Skeletal muscle cell (primary cell): Measurements from ENCODE around the gene KRT32.

Experiments
- DNase-seq: peaks from one replicate; pipeline ENCODE4 v3.0.0-alpha.2; 2010; ENCODE audit warnings: low read depth
- H3K4me3 ChIP-seq: 2 replicates; pipeline ENCODE4 v1.5.1; 2011; ENCODE audit warnings: low read depth, mild to moderate bottlenecking, control low read depth, low read length, moderate library complexity

KRT32 gene

DNA sequence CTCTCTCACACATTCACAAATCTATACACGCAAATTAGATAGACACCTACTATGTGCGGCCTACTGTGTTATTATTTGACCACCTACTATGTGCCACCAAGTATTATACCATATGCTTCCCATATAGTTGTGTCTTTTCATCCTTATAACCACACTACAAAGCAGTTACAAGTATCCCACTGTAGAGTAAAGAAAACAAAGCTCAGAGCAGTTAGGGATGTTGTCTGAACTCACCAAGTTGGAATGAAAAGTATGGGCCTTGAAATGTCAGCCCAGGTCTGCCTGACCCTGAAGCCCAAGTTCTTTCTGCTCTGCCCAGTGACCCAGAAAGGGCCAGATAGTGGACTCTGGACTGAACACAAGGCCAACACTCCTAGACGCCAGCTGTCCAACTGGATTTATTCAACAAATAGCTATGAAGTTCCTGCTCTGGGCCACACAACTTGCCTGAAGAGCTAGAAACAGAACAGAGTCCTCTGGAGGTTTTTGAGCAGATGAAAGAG, 51.3 kb downstream of the KRT32 start:
- no peak for DNase-seq

DNA sequence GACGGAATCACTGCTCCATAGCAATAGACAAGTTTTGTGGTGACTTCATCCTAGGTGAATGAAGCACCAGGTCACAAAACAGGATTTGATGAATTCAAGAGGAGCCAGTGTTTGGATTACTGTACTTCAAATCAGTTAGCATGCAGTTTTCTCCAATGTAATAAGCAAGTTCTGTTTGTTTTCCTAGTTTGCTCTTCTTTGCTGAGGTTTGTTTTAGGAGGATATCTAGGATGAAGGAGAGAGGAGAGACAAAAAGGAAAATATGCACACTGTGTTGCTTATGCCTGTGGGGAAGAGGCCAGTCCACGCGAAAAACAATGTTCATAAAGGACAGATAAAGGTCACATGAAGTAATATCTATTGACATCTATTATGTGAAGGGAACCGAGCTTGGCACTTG, 51.8 kb downstream of the KRT32 start:
- no peak for DNase-seq
- H3K4me3 ChIP-seq = no peak overlapping the region

More for the DNA sequence above, 51.3 kb downstream of the KRT32 start:
- H3K4me3 ChIP-seq = no peak overlapping the region

DNA sequence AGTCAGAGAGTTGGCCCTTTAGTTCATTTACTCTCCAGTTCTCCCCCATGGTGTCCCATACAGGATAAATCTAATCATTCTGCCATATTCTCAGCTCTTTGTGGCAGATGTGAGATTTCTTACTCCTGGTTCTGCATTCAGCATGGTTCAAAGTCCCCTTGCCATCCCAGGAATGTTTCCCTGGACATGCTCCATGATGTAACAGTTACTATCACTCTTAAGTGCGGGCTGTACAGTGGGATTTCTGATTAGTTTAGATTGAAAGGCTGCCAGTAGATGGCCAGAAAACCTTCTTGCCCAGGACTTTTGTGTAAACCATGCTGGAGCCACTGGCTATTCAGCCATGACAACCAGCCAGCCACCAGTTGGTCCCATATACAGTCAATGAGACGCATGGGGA, 53.2 kb downstream of the KRT32 start:
- no peak overlapping the region for H3K4me3 ChIP-seq
- DNase-seq = no peak

DNA sequence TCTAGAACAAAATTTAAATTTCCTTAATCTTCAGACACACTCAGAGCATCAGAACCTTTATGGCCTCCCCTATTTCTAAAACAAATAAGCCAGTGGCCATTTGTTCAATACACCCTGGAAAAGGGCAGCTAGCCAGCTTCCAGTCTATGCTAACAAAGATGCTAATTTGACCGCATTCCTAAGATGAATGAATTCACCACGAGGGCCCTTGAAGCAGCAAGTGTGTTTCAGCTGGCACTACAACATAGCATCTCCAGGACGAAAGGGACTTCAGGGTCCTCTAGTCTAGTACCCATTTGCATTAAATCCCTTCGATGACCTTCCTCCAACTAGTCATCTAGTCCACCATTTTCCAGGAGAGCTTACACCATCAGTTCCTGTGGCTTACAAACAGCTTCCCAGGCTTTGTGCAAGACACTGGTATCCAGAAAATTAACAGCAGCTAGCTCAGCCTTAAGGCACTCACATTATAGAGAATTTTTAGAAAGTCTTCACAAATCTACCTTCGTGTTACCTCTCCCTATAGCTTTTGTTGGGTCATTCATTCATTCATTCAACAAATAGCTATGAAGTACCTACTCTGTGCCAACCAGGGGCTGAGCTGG, 53.7 kb downstream of the KRT32 start:
- no peak for DNase-seq
- no peak overlapping the region for H3K4me3 ChIP-seq

DNA sequence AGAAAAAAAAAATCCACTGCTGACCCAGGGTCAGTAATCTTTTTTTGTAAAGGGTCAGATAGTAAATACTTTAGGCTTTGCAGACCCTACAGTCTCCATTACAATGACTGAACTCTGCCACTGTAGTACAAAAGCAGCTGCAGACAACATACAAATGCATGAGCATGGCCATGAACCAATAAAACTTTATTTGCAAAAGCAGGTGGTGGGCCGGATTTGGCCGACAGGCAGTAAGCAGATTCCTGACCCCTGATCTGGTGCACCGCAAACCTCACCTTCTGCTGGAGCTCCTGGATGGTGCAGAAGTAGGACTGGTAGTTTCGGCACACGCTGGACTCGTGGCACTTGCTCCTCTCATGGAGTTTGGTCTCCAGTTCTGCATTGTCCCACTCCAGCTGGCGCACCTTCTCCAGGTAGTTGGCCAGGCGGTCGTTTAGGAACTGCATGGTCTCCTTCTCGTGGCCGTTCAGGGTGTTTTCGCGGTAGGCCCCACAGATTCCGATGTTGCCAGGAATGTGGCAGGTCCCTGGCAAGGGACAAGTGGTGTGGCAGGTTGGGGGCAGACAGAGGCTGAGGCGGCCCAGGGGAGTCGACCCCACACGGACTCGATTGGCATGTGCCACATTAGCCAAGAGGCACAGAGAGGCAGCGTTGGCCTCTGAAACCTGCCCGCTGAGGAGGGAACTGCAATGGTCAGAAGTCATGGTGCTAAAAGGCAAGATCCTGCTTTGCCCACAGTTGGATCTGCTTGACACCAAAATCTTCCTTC, 55.9 kb downstream of the KRT32 start:
- H3K4me3 ChIP-seq = no peak overlapping the region
- DNase-seq = no peak
